ENCODE measurements around the gene MKI67. TPM values are rescaled to one million over a fixed set of nuclear protein-coding genes. Genes with fewer than 3 reads are reported as not detected.
"Not testable (repeated sequence)": the region's sequence is repeated elsewhere in the genome, so short reads cannot be mapped to it uniquely, and the experiment has no call there.

MKI67 gene
- total RNA-seq, 1 donor from 2014 or later = 25.0 TPM

- DNase-seq (ENCODE audit: extremely low read depth, low read depth, low spot score) = no peak
Measured at GRCh38 chr10:128110339-128110738, 15.9 kb downstream of the MKI67 start.

- no peak for DNase-seq (ENCODE audit: extremely low read depth, low read depth, low spot score)
Measured at GRCh38 chr10:128109707-128110106, 16.5 kb downstream of the MKI67 start.

GRCh38 chr10:128105383-128105782 is 20.8 kb downstream of the MKI67 start:
- DNase-seq (ENCODE audit: extremely low read depth, low read depth, low spot score) = no peak

- DNase-seq (ENCODE audit: extremely low read depth, low read depth, low spot score) = no peak
Measured at GRCh38 chr10:128103229-128103714, 23.0 kb downstream of the MKI67 start.

- no peak for DNase-seq (ENCODE audit: extremely low read depth, low read depth, low spot score)
Measured at GRCh38 chr10:128102480-128103228, 23.6 kb downstream of the MKI67 start.

GRCh38 chr10:128101901-128102300 is 24.3 kb downstream of the MKI67 start:
- DNase-seq (ENCODE audit: extremely low read depth, low read depth, low spot score) = no peak

GRCh38 chr10:128099901-128100300 is 26.3 kb downstream of the MKI67 start:
- DNase-seq (ENCODE audit: extremely low read depth, low read depth, low spot score) = no peak

- no peak for DNase-seq (ENCODE audit: extremely low read depth, low read depth, low spot score)
Measured at GRCh38 chr10:128098631-128099030, 27.6 kb downstream of the MKI67 start.

GRCh38 chr10:128097783-128098182 is 28.4 kb downstream of the MKI67 start:
- DNase-seq (ENCODE audit: extremely low read depth, low read depth, low spot score) = no peak

GRCh38 chr10:128096486-128097199 is 29.6 kb downstream of the MKI67 start:
- DNase-seq (ENCODE audit: extremely low read depth, low read depth, low spot score) = no peak

GRCh38 chr10:128095753-128096469 is 30.3 kb downstream of the MKI67 start:
- no peak for DNase-seq (ENCODE audit: extremely low read depth, low read depth, low spot score)

GRCh38 chr10:128095027-128095752 is 31.0 kb downstream of the MKI67 start:
- no peak for DNase-seq (ENCODE audit: extremely low read depth, low read depth, low spot score)

- DNase-seq (ENCODE audit: extremely low read depth, low read depth, low spot score) = not testable (repeated sequence)
Measured at GRCh38 chr10:128094596-128094995, 31.6 kb downstream of the MKI67 start.

GRCh38 chr10:128092454-128092853 is 33.8 kb downstream of the MKI67 start:
- no peak for DNase-seq (ENCODE audit: extremely low read depth, low read depth, low spot score)

GRCh38 chr10:128091636-128092210 is 34.5 kb downstream of the MKI67 start:
- no peak for DNase-seq (ENCODE audit: extremely low read depth, low read depth, low spot score)

GRCh38 chr10:128087884-128088709 is 38.1 kb downstream of the MKI67 start:
- DNase-seq (ENCODE audit: extremely low read depth, low read depth, low spot score) = no peak

- no peak for DNase-seq (ENCODE audit: extremely low read depth, low read depth, low spot score)
Measured at GRCh38 chr10:128087146-128087883, 38.9 kb downstream of the MKI67 start.

GRCh38 chr10:128086003-128086863 is 40.0 kb downstream of the MKI67 start:
- DNase-seq (ENCODE audit: extremely low read depth, low read depth, low spot score) = no peak

Data from glomerular endothelial cell (primary cell).